Prostate gland (tissue), 2 donors: ENCODE measurements around the gene RAB8B. TPM values are rescaled to one million over a fixed set of nuclear protein-coding genes. Genes with fewer than 3 reads are reported as not detected.

Source experiments
- DNase-seq: peaks from one replicate; pipeline ENCODE4 v3.0.0-alpha.2; 2019; ENCODE audit warnings: low spot score
- H3K27ac ChIP-seq, 2 donors: fragments of 200-600 bp; sonication (generic); 2 replicates each; pipeline ENCODE4 v1.5.1; 2017 to 2019
- H3K27me3 ChIP-seq: fragments of 200-600 bp; sonication (generic); replicated peaks from 2 replicates; pipeline ENCODE4 v1.5.1; 2019; ENCODE audit not compliant: insufficient read depth
- H3K36me3 ChIP-seq, 2 donors: fragments of 200-600 bp; sonication (generic); 1 replicate in 1 of 2; 2 replicates in 1 of 2; pipeline versions ENCODE4 v1.5.1 to v1.8.1; 2017 to 2019
- H3K4me1 ChIP-seq: fragments of 200-600 bp; sonication (generic); replicated peaks from 2 replicates; pipeline ENCODE4 v1.5.1; 2019
- H3K4me3 ChIP-seq, 2 donors: fragments of 200-600 bp; sonication (generic); 2 replicates each; pipeline ENCODE4 v1.5.1; 2017 to 2019
- H3K9me3 ChIP-seq: fragments of 200-600 bp; sonication (generic); 2 replicates; pipeline ENCODE4 v1.5.1; 2017
- CTCF ChIP-seq, 4 experiments: fragments of 200-600 bp in 2 of 4; fragments of 450-650 bp in 2 of 4; sonication (generic) in 2 of 4; IDR thresholded peaks; 1 replicate in 3 of 4; 2 replicates in 1 of 4; pipeline ENCODE4 v1.5.1; 2016 to 2019; ENCODE audit warnings: antibody characterized with exemption in 4 of 4, mild to moderate bottlenecking in 2 of 4, moderate library complexity in 2 of 4
- POLR2A ChIP-seq: fragments of 450-650 bp; IDR thresholded peaks from one replicate; pipeline ENCODE4 v1.6.1; 2016; ENCODE audit warnings: antibody characterized with exemption, mild to moderate bottlenecking
- POLR2AphosphoS5 ChIP-seq: sonication (generic); formaldehyde crosslinking; IDR thresholded peaks from one replicate; pipeline ENCODE4 v1.6.1; 2017; ENCODE audit warnings: antibody characterized with exemption
- WGBS: methylation state at CpG from one replicate; pipeline ENCODE4 v1.1.5; 2018; 5-methylcytosine and 5-hydroxymethylcytosine counted together
- intact Hi-C: fragments of 100-400 bp; cut with DNase I; formaldehyde crosslinking; loops from one replicate; pipeline ENCODE4 v1.14.2; 2022
- total RNA-seq, 2 donors: library from RNA; depleted of rRNA; stranded (reverse); fragments of >200 nt; gene quantifications; one replicate each; pipeline ENCODE4 v1.1.0, GENCODE V29; 2016

Gene RAB8B
- total RNA-seq, 2 donors from 2014 or later = 18.5 to 29.2 TPM

- intact Hi-C loops = no loop called here
- Histone ChIP-seq H3K4me1 (no peaks in the 10 kb centered on the region), H3K9me3 (no peaks in the 10 kb centered on the region), H3K27ac (no peak overlapping the region), H3K27me3 (no peaks in the 10 kb centered on the region), H3K4me3 (no peak overlapping the region), H3K36me3 (no peaks in the 10 kb centered on the region)
- 82% methylated on average over 1 of the region's 1 CpG for WGBS
- DNase-seq = no peak
- TF ChIP-seq CTCF (IDR thresholded peaks at IDR 0.05) (peak in 1 of 4 experiments; percentile 9), POLR2A (no peak)
These were observed 53.7 kb downstream of the RAB8B start for GRCh38 chr15:63243101-63243500.

GRCh38 chr15:63243776-63244175, 54.4 kb downstream of the RAB8B start:
- H3K27ac ChIP-seq = no peak overlapping the region
- H3K9me3 ChIP-seq = no peaks in the 10 kb centered on the region
- no peak overlapping the region for H3K4me3 ChIP-seq
- 84% methylated on average over 1 of the region's 1 CpG for WGBS
- no peaks in the 10 kb centered on the region for H3K27me3 ChIP-seq
- H3K4me1 ChIP-seq = no peaks in the 10 kb centered on the region
- TF ChIP-seq CTCF (IDR thresholded peaks at IDR 0.05) (no peak), POLR2A (no peak), POLR2AphosphoS5 (no peak)
- intact Hi-C loops = no loop called here
- no peaks in the 10 kb centered on the region for H3K36me3 ChIP-seq
- no peak for DNase-seq

GRCh38 chr15:63244399-63244798, 55.0 kb downstream of the RAB8B start:
- H3K36me3 ChIP-seq = no peaks in the 10 kb centered on the region
- H3K4me1 ChIP-seq = no peaks in the 10 kb centered on the region
- TF ChIP-seq CTCF (IDR thresholded peaks at IDR 0.05) (no peak), POLR2AphosphoS5 (no peak)
- DNase-seq = no peak
- intact Hi-C loops = no loop called here
- H3K9me3 ChIP-seq = no peaks in the 10 kb centered on the region
- WGBS = 42% methylated on average over 4 of the region's 4 CpGs
- H3K27ac ChIP-seq = no peak overlapping the region
- H3K4me3 ChIP-seq = no peak overlapping the region
- H3K27me3 ChIP-seq = no peaks in the 10 kb centered on the region

GRCh38 chr15:63244976-63245645, 55.7 kb downstream of the RAB8B start:
- intact Hi-C loops = no loop called here
- no peak for DNase-seq
- 51% methylated on average over 5 of the region's 5 CpGs for WGBS
- no peak for TF ChIP-seq CTCF (IDR thresholded peaks at IDR 0.05)
- no peak for TF ChIP-seq POLR2AphosphoS5
- no peak for TF ChIP-seq POLR2A
- Histone ChIP-seq H3K9me3 (no peaks in the 10 kb centered on the region), H3K27ac (no peak overlapping the region), H3K4me1 (no peaks in the 10 kb centered on the region), H3K4me3 (no peak overlapping the region), H3K27me3 (no peaks in the 10 kb centered on the region), H3K36me3 (no peaks in the 10 kb centered on the region)

GRCh38 chr15:63246691-63247469, 57.5 kb downstream of the RAB8B start:
- Histone ChIP-seq H3K4me3 (no peak overlapping the region), H3K9me3 (no peaks in the 10 kb centered on the region), H3K27ac (no peak overlapping the region), H3K4me1 (no peaks in the 10 kb centered on the region), H3K36me3 (no peaks in the 10 kb centered on the region), H3K27me3 (no peaks in the 10 kb centered on the region)
- WGBS = 83% methylated on average over 5 of the region's 5 CpGs
- peak; percentile 5 for DNase-seq
- intact Hi-C loops = no loop called here
- TF ChIP-seq CTCF (IDR thresholded peaks at IDR 0.05) = no peak
- no peak for TF ChIP-seq POLR2A
- no peak for TF ChIP-seq POLR2AphosphoS5
